CD4-positive, alpha-beta memory T cell (primary cell): ENCODE measurements around the gene AFDN. TPM values are rescaled to one million over a fixed set of nuclear protein-coding genes. Genes with fewer than 3 reads are reported as not detected.

Source experiments
- CTCF ChIA-PET: fragments of 350-600 bp; sonication (Branson Sonifier 250); formaldehyde crosslinking; loops from one replicate; lab custom pipeline; 2021; ENCODE audit warnings: inconsistent platforms; ENCODE audit not compliant: partially characterized antibody; lab: Charles Lee
- POLR2A ChIA-PET: fragments of 350-600 bp; sonication (Branson Sonifier 250); formaldehyde crosslinking; loops from one replicate; lab custom pipeline; 2021; ENCODE audit not compliant: partially characterized antibody; lab: Charles Lee
- DNase-seq, 5 donors: peaks; one replicate each; pipeline versions ENCODE4 v3.0.0 to v3.0.0-alpha.2; 2020 to 2022; ENCODE audit warnings: mixed read lengths in 1 of 5
- H3K27ac ChIP-seq: one replicate; pipeline ENCODE4 v1.7.0; 2013; ENCODE audit warnings: low read depth, low read length
- H3K27me3 ChIP-seq: 2 replicates; pipeline ENCODE4 v1.7.0; 2013; ENCODE audit warnings: mild to moderate bottlenecking, low read length, moderate library complexity; ENCODE audit not compliant: insufficient read depth
- H3K36me3 ChIP-seq: 2 replicates; pipeline ENCODE4 v1.7.0; 2013; ENCODE audit warnings: mild to moderate bottlenecking, low read length, moderate library complexity; ENCODE audit not compliant: insufficient read depth
- H3K4me1 ChIP-seq: 2 replicates; pipeline ENCODE4 v1.7.0; 2013; ENCODE audit warnings: mild to moderate bottlenecking, low read length, moderate library complexity; ENCODE audit not compliant: insufficient read depth
- H3K4me3 ChIP-seq, 2 donors: one replicate each; pipeline ENCODE4 v1.7.0; 2013; ENCODE audit warnings: low read length in 2 of 2, mild to moderate bottlenecking in 1 of 2
- H3K9me3 ChIP-seq, 2 donors: one replicate each; pipeline ENCODE4 v1.7.0; 2013; ENCODE audit warnings: low read length in 2 of 2, control low read depth in 1 of 2; ENCODE audit not compliant: control insufficient read depth in 1 of 2
- H3K27ac Mint-ChIP-seq, 7 donors: one replicate each; pipeline ENCODE4 v1.8.0; 2020 to 2021; ENCODE audit warnings: mixed read lengths in 7 of 7, mild to moderate bottlenecking in 6 of 7, inconsistent platforms in 3 of 7, moderate library complexity in 3 of 7
- H3K27me3 Mint-ChIP-seq, 2 donors: one replicate each; pipeline ENCODE4 v1.8.0; 2020 to 2021; ENCODE audit warnings: mixed read lengths in 2 of 2
- H3K36me3 Mint-ChIP-seq, 2 donors: one replicate each; pipeline ENCODE4 v1.8.0; 2020 to 2021; ENCODE audit warnings: mixed read lengths in 2 of 2, inconsistent platforms in 1 of 2, mild to moderate bottlenecking in 1 of 2
- H3K4me1 Mint-ChIP-seq, 4 donors: one replicate each; pipeline ENCODE4 v1.8.0; 2020 to 2021; ENCODE audit warnings: mixed read lengths in 4 of 4, mild to moderate bottlenecking in 1 of 4
- H3K4me3 Mint-ChIP-seq, 8 donors: one replicate each; pipeline ENCODE4 v1.8.0; 2020 to 2021; ENCODE audit warnings: mixed read lengths in 8 of 8, mild to moderate bottlenecking in 7 of 8, moderate library complexity in 6 of 8, inconsistent platforms in 3 of 8
- H3K9me3 Mint-ChIP-seq, 8 donors: one replicate each; pipeline ENCODE4 v1.8.0; 2020 to 2021; ENCODE audit warnings: mixed read lengths in 8 of 8, mild to moderate bottlenecking in 5 of 8, inconsistent platforms in 3 of 8, moderate library complexity in 1 of 8
- intact Hi-C: fragments of 100-400 bp; cut with micrococcal nuclease; formaldehyde crosslinking; loops from one replicate; pipeline ENCODE4 v1.15.1; 2023
- polyA plus RNA-seq, 2 donors: library from polyadenylated mRNA; unstranded; fragments of 300-500 nt; fragmentation: Illumina TruSeq; gene quantifications; one replicate each; pipeline ENCODE4 v1.2.3, GENCODE V29; 2021
- total RNA-seq, 2 experiments: library from RNA; stranded (reverse); gene quantifications; one replicate each; pipeline ENCODE4 v1.2.3, GENCODE V29; 2021

Gene AFDN
- total and polyA plus RNA-seq, 4 experiments from 2014 or later = 1.4 to 24.3 (median 15.3) TPM

DNA sequence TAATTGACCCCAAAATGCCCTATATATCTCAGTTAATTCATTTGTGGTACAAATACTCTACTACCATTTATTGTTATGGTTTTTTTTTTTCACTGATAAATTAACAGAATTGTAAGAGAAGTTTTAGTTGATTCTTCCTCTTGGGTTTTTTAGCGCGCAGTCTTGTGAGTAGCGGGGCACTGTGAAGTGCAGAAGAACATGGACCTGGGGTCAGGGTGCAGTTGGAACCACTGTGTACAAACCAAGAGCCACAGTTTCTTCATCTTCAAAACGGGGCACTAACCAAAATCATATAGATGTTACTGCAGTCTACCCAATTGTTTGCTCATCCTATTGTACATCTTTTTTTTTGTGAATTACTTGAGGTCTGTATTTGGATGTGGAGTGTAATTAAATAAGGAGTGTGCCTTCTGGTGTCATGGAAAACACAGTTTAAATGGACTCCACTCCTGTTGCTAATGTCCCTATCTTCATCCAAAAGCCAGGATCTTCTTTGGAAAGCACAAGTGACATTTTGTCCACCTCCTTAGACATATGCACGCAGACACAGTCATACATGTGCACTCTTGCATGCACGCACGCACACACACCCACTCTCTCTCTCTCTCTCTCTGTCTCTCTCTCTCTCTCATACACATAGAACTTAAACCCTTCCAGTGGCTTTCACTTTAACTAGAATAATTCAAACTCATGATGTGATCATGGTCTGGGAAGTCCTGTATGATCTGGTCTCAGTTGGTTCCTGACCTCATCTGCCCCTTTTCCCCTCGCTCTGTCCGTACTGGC, 51.5 kb downstream of the AFDN start:
- Mint-ChIP-seq H3K27ac (no peak overlapping the region), H3K4me3 (no peak overlapping the region), H3K9me3 (no peaks in the 10 kb centered on the region), H3K4me1 (no peaks in the 10 kb centered on the region), H3K36me3 (peaks cover 0 to 39% of the 10 kb centered on the region in 2 donors), H3K27me3 (no peaks in the 10 kb centered on the region)
- no peaks in the 10 kb centered on the region for H3K9me3 ChIP-seq
- no peak for DNase-seq
- ChIA-PET POLR2A (no interaction called here), CTCF (interaction anchor here (1.6 kb wide), 1 partner anchor 21 kb away, joined by 3 read pairs; no protein-coding TSS in a partner anchor)
- no peaks in the 10 kb centered on the region for H3K36me3 ChIP-seq
- H3K4me1 ChIP-seq = no peaks in the 10 kb centered on the region
- no peak overlapping the region for H3K4me3 ChIP-seq
- no peaks in the 10 kb centered on the region for H3K27me3 ChIP-seq
- intact Hi-C loops = no loop called here
- H3K27ac ChIP-seq = no peak overlapping the region

DNA sequence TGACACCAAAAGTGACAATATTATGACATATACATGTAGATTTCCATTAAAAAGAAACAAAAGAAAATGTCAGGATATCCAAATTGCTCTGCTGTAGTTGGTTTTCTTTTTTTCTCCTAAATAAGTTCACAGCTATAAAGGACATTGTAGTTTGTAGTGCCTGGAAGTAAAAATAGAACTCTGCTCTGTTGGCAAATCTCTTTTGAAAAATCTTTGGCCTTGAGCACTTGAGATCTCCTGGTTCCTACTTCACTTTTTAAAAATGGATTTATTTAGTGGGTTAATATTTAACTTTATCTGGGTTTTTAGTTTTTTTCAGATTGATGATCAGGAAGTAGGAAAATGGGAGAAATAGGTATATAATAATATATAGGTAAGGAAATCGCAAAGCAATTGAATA, 52.9 kb downstream of the AFDN start:
- H3K9me3 ChIP-seq = no peaks in the 10 kb centered on the region
- H3K4me3 Mint-ChIP-seq = no peak overlapping the region
- no peaks in the 10 kb centered on the region for H3K4me1 Mint-ChIP-seq
- H3K4me3 ChIP-seq = no peak overlapping the region
- H3K9me3 Mint-ChIP-seq = no peaks in the 10 kb centered on the region
- H3K36me3 ChIP-seq = no peaks in the 10 kb centered on the region
- intact Hi-C loops = no loop called here
- no peak for DNase-seq
- H3K4me1 ChIP-seq = no peaks in the 10 kb centered on the region
- ChIA-PET CTCF (no interaction called here), POLR2A (no interaction called here)
- H3K27ac Mint-ChIP-seq = no peak overlapping the region
- H3K27me3 ChIP-seq = no peaks in the 10 kb centered on the region
- no peak overlapping the region for H3K27ac ChIP-seq
- peaks cover 0 to 37% of the 10 kb centered on the region in 2 donors for H3K36me3 Mint-ChIP-seq
- no peaks in the 10 kb centered on the region for H3K27me3 Mint-ChIP-seq

DNA sequence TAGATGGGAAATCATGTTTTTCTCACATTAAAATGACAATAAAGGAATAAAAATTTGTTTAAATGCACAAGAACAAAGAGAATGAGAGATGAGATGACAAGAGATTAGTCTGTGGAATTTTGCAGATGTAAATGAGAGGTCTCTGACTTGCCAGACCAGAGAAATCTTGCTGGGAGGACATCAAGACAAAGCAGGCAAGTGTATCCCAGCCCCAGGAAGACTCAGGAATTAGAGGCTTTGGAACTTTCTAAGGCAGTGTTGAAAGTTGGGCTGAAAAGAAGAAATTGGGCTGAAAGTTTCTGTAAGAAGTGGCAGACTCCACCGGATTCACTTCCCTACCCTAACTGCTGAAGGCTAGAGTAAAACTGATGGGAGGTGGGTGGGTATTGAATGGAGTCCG, 54.6 kb downstream of the AFDN start:
- DNase-seq = no peak
- Histone ChIP-seq H3K4me1 (no peaks in the 10 kb centered on the region), H3K9me3 (no peaks in the 10 kb centered on the region), H3K27ac (no peak overlapping the region), H3K4me3 (no peak overlapping the region), H3K27me3 (no peaks in the 10 kb centered on the region), H3K36me3 (no peaks in the 10 kb centered on the region)
- POLR2A ChIA-PET = no interaction called here
- CTCF ChIA-PET = no interaction called here
- Mint-ChIP-seq H3K27me3 (no peaks in the 10 kb centered on the region), H3K36me3 (peaks cover 0 to 30% of the 10 kb centered on the region in 2 donors), H3K9me3 (no peaks in the 10 kb centered on the region), H3K27ac (no peak overlapping the region), H3K4me1 (no peaks in the 10 kb centered on the region), H3K4me3 (no peak overlapping the region)
- intact Hi-C loops = no loop called here

DNA sequence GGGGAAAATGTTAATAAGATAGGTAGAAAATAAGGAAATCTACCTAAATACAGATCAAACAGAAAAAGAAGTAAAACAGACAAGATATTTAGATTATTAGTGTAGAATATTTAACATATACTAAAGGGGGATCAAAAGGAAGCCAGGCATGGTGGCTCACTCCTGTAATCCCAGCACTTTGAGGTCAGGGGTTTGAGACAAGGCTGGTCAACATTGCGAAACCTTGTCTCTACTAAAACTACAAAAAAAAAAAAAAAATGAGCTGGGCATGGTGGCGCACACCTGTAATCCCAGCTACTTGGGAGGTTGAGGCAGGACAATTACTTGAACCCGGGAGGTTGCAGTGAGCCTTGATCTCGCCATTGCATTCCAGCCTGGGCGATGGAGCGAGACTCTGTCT, 55.5 kb downstream of the AFDN start:
- Histone ChIP-seq H3K4me3 (no peak overlapping the region), H3K27ac (no peak overlapping the region), H3K27me3 (no peaks in the 10 kb centered on the region), H3K4me1 (no peaks in the 10 kb centered on the region), H3K36me3 (no peaks in the 10 kb centered on the region), H3K9me3 (no peaks in the 10 kb centered on the region)
- no peak for DNase-seq
- Mint-ChIP-seq H3K27ac (no peak overlapping the region), H3K4me3 (no peak overlapping the region), H3K4me1 (no peaks in the 10 kb centered on the region), H3K9me3 (no peaks in the 10 kb centered on the region), H3K27me3 (no peaks in the 10 kb centered on the region), H3K36me3 (peaks cover 0 to 30% of the 10 kb centered on the region in 2 donors)
- POLR2A ChIA-PET = no interaction called here
- intact Hi-C loops = no loop called here
- CTCF ChIA-PET = no interaction called here

DNA sequence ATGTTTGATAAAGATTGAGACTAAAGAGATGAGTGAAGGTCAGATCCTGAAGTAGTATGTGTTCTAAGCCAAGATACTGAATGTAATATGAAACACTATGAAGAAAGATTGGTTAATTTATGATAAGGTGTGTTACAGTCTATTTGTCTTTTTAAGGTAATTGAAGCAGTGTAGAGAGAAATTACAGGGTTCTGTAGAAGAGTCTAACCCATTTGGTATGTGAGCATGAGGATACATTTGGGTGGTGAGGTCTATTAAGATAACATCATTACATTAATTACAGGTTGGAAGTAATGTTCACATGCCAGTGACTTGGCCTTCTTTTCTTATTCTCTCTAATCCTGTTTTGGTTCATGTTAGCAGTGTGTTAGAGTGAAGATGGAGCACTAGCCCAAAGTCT, 61.4 kb downstream of the AFDN start:
- Mint-ChIP-seq H3K27me3 (no peaks in the 10 kb centered on the region), H3K9me3 (no peaks in the 10 kb centered on the region), H3K36me3 (peaks cover 0 to 3% of the 10 kb centered on the region in 2 donors), H3K4me1 (no peaks in the 10 kb centered on the region), H3K4me3 (no peak overlapping the region), H3K27ac (no peak overlapping the region)
- H3K4me3 ChIP-seq = no peak overlapping the region
- intact Hi-C loops = no loop called here
- POLR2A ChIA-PET = no interaction called here
- H3K27me3 ChIP-seq = no peaks in the 10 kb centered on the region
- no peaks in the 10 kb centered on the region for H3K4me1 ChIP-seq
- CTCF ChIA-PET = no interaction called here
- H3K27ac ChIP-seq = no peak overlapping the region
- no peaks in the 10 kb centered on the region for H3K36me3 ChIP-seq
- no peak for DNase-seq
- H3K9me3 ChIP-seq = no peaks in the 10 kb centered on the region

DNA sequence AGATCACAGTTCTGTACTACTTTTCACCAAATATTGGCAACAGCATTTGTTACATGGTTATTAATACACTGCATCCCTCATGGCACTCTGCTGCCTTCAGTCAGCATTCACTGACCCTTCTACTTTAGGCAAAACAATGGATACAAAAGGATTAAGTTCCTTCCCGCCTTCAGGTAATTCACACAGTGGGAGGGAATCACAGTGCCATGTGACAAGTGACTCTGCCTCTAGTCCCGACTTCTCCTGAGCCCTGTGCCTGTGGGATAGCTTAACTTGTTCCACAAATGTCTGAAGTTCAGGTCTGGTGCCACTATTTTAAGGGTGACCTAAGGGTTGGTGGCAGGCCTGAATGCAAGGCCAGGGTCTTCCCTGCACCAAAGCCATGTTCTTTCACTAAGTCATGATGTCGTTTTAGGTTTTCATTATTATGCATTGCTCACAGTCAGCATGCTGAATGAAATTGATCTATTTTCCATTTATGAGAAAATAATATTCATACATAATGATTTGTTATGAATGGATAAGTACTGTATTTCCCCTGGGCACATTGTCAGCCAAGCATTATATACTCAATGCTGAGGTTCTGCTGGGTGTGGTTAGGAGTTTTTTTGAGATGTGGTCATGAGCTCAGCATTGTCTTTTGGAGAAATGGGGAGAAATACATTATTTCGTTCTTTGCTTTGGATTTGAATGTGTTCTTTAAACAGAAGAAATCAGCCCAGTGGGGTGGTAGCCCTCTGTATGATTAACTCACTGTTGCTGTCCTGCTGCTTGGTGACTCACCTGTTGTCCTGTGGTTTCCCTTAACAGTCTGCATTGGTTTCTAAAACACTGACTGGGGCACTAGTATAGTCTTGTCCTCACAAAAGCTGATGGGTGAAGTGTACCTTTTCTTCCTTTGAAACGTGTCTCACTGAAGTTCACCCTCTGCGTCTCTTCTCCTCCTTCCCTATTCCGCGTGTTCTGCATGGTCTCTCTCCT, 66.4 kb downstream of the AFDN start:
- Histone ChIP-seq H3K4me3 (no peak overlapping the region), H3K9me3 (no peaks in the 10 kb centered on the region), H3K4me1 (no peaks in the 10 kb centered on the region), H3K27me3 (no peaks in the 10 kb centered on the region), H3K27ac (no peak overlapping the region), H3K36me3 (no peaks in the 10 kb centered on the region)
- Mint-ChIP-seq H3K27ac (no peak overlapping the region), H3K36me3 (no peaks in the 10 kb centered on the region), H3K4me1 (no peaks in the 10 kb centered on the region), H3K27me3 (no peaks in the 10 kb centered on the region), H3K9me3 (no peaks in the 10 kb centered on the region), H3K4me3 (no peak overlapping the region)
- CTCF ChIA-PET = no interaction called here
- intact Hi-C loops = no loop called here
- POLR2A ChIA-PET = no interaction called here
- DNase-seq = no peak

DNA sequence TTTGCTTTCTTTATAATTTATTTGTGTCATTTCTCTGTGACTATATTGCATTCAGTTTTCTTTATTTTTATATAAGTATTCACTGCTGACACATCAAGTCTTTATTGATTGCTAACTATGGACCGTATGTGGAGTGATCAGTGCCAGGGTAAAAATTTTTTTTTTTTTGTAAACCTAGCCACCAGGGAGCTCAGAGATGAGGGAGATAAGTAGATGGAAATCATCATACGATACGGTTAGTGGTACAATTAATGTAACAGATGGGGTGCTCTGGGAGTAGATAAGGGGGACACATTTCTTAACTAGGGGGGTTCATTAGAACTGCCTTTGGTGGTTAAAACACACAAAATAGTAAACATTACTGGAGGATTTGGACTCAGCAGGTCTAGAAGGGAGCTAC, 68.3 kb downstream of the AFDN start:
- no peak for DNase-seq
- POLR2A ChIA-PET = no interaction called here
- Histone ChIP-seq H3K27ac (no peak overlapping the region), H3K9me3 (no peaks in the 10 kb centered on the region), H3K4me1 (no peaks in the 10 kb centered on the region), H3K27me3 (no peaks in the 10 kb centered on the region), H3K36me3 (no peaks in the 10 kb centered on the region), H3K4me3 (no peak overlapping the region)
- H3K9me3 Mint-ChIP-seq = no peaks in the 10 kb centered on the region
- no peaks in the 10 kb centered on the region for H3K27me3 Mint-ChIP-seq
- H3K4me3 Mint-ChIP-seq = no peak overlapping the region
- intact Hi-C loops = no loop called here
- no peaks in the 10 kb centered on the region for H3K4me1 Mint-ChIP-seq
- no peak overlapping the region for H3K27ac Mint-ChIP-seq
- no peaks in the 10 kb centered on the region for H3K36me3 Mint-ChIP-seq
- CTCF ChIA-PET = no interaction called here
